Breast epithelium (tissue), 3 donors: ENCODE measurements around the gene WWP2.

Source experiments
- CTCF ChIP-seq, 3 donors: fragments of 450-650 bp; IDR thresholded peaks; one replicate each; pipeline ENCODE4 v1.5.1; 2016 to 2017; ENCODE audit warnings: antibody characterized with exemption in 3 of 3, mild to moderate bottlenecking in 3 of 3, moderate library complexity in 3 of 3
- POLR2A ChIP-seq: fragments of 450-650 bp; IDR thresholded peaks from one replicate; pipeline ENCODE4 v1.6.1; 2016; ENCODE audit warnings: antibody characterized with exemption, mild to moderate bottlenecking, moderate library complexity

GRCh38 chr16:69917311-69917710 is 155.2 kb downstream of the WWP2 start:
- TF ChIP-seq CTCF (IDR thresholded peaks at IDR 0.05) (no peak), POLR2A (no peak)
